Neuron (in vitro differentiated cells): Measurements from ENCODE around the gene AKR1A1.
"Not testable (repeated sequence)": the region's sequence is repeated elsewhere in the genome, so short reads cannot be mapped to it uniquely, and the experiment has no call there.

ENCODE experiments used
- H2AFZ ChIP-seq: one replicate; pipeline ENCODE4 v1.6.1; 2013; ENCODE audit warnings: low read depth, mild to moderate bottlenecking, inconsistent platforms, low read length, moderate library complexity
- H3K27me3 ChIP-seq: one replicate; pipeline ENCODE4 v1.6.1; 2013; ENCODE audit warnings: low read length; ENCODE audit not compliant: insufficient read depth
- H3K36me3 ChIP-seq: one replicate; pipeline ENCODE4 v1.6.1; 2013; ENCODE audit warnings: low read length; ENCODE audit not compliant: insufficient read depth
- H3K4me1 ChIP-seq: one replicate; pipeline ENCODE4 v1.6.1; 2013; ENCODE audit warnings: low read length; ENCODE audit not compliant: insufficient read depth
- H3K4me3 ChIP-seq: 2 replicates; pipeline ENCODE4 v1.5.1; 2013; ENCODE audit warnings: mild to moderate bottlenecking, low read length, moderate library complexity
- H3K9me3 ChIP-seq: one replicate; pipeline ENCODE4 v1.6.1; 2013; ENCODE audit warnings: low read length

AKR1A1 gene

GRCh38 chr1:45516465-45516864 lies 34.2 kb upstream of the AKR1A1 start:
- H3K9me3 ChIP-seq: no peaks in the 10 kb centered on the region
- no peak overlapping the region for H2AFZ ChIP-seq
- H3K36me3 ChIP-seq: peaks cover 37% of the 10 kb centered on the region
- H3K4me3 ChIP-seq: no peak overlapping the region
- no peaks in the 10 kb centered on the region for H3K27me3 ChIP-seq
- H3K4me1 ChIP-seq: peaks cover 16% of the 10 kb centered on the region

- not testable (repeated sequence) for H2AFZ ChIP-seq, H3K9me3 ChIP-seq, H3K27me3 ChIP-seq, H3K4me3 ChIP-seq
- H3K4me1 ChIP-seq: peaks cover 16% of the 10 kb centered on the region
- H3K36me3 ChIP-seq: peaks cover 31% of the 10 kb centered on the region
These were observed 32.3 kb upstream of the AKR1A1 start for GRCh38 chr1:45518366-45518765.

GRCh38 chr1:45518910-45519309 lies 31.7 kb upstream of the AKR1A1 start:
- Histone ChIP-seq H3K4me3 (peak overlapping the region; percentile 3), H3K9me3 (no peaks in the 10 kb centered on the region), H3K27me3 (no peaks in the 10 kb centered on the region), H2AFZ (no peak overlapping the region), H3K36me3 (peaks cover 29% of the 10 kb centered on the region), H3K4me1 (peaks cover 16% of the 10 kb centered on the region)

GRCh38 chr1:45519774-45520173 lies 30.9 kb upstream of the AKR1A1 start:
- H3K9me3 ChIP-seq, H2AFZ ChIP-seq, H3K27me3 ChIP-seq, H3K4me3 ChIP-seq: not testable (repeated sequence)
- Histone ChIP-seq H3K36me3 (peaks cover 22% of the 10 kb centered on the region), H3K4me1 (peaks cover 16% of the 10 kb centered on the region)

GRCh38 chr1:45521413-45522323 lies 29.0 kb upstream of the AKR1A1 start, which contains the start of gene PRDX1:
Gene PRDX1, minus strand, starts transcription at chr1:45521884. Its CDS starts 2,841 bp downstream, at chr1:45519043.
- H3K9me3 ChIP-seq: no peaks in the 10 kb centered on the region
- peak within 1 kb of the TSS; percentile 56 for H3K4me3 ChIP-seq
- no peaks in the 10 kb centered on the region for H3K27me3 ChIP-seq
- peaks cover 16% of the 10 kb centered on the region for H3K4me1 ChIP-seq
- H2AFZ ChIP-seq: peak within 1 kb of the TSS; percentile 41
- peaks cover 8% of the 10 kb centered on the region for H3K36me3 ChIP-seq

GRCh38 chr1:45522324-45523104 lies 28.1 kb upstream of the AKR1A1 start:
- Histone ChIP-seq H3K36me3 (peaks cover 2% of the 10 kb centered on the region), H3K4me3 (peak overlapping the region; percentile 56), H3K27me3 (no peaks in the 10 kb centered on the region), H3K9me3 (no peaks in the 10 kb centered on the region), H2AFZ (peak overlapping the region; percentile 41), H3K4me1 (peaks cover 16% of the 10 kb centered on the region)

- H3K4me3 ChIP-seq, H3K36me3 ChIP-seq, H2AFZ ChIP-seq, H3K9me3 ChIP-seq, H3K27me3 ChIP-seq: not testable (repeated sequence)
- peaks cover 16% of the 10 kb centered on the region for H3K4me1 ChIP-seq
These were observed 27.1 kb upstream of the AKR1A1 start for GRCh38 chr1:45523516-45523915.

- H3K36me3 ChIP-seq, H3K27me3 ChIP-seq, H3K4me3 ChIP-seq, H3K9me3 ChIP-seq, H2AFZ ChIP-seq: not testable (repeated sequence)
- peaks cover 11% of the 10 kb centered on the region for H3K4me1 ChIP-seq
These were observed 26.7 kb upstream of the AKR1A1 start for GRCh38 chr1:45523975-45524374.

- H3K27me3 ChIP-seq: no peaks in the 10 kb centered on the region
- H3K4me1 ChIP-seq: peaks cover under 1% of the 10 kb centered on the region
- no peak overlapping the region for H3K4me3 ChIP-seq
- no peaks in the 10 kb centered on the region for H3K36me3 ChIP-seq
- H3K9me3 ChIP-seq: no peaks in the 10 kb centered on the region
- no peak overlapping the region for H2AFZ ChIP-seq
These were observed 24.4 kb upstream of the AKR1A1 start for GRCh38 chr1:45526135-45526644.

- H2AFZ ChIP-seq: no peak overlapping the region
- H3K36me3 ChIP-seq: no peaks in the 10 kb centered on the region
These were observed 19.9 kb upstream of the AKR1A1 start for GRCh38 chr1:45530632-45531135.

GRCh38 chr1:45531873-45532272 lies 18.8 kb upstream of the AKR1A1 start:
- Histone ChIP-seq H2AFZ (no peak overlapping the region), H3K9me3 (no peaks in the 10 kb centered on the region), H3K27me3 (peaks cover 4% of the 10 kb centered on the region), H3K36me3 (no peaks in the 10 kb centered on the region), H3K4me3 (no peak overlapping the region), H3K4me1 (no peaks in the 10 kb centered on the region)

More at GRCh38 chr1:45530632-45531135, 19.9 kb upstream of the AKR1A1 start:
- Histone ChIP-seq H3K4me3 (no peak overlapping the region), H3K9me3 (no peaks in the 10 kb centered on the region), H3K4me1 (no peaks in the 10 kb centered on the region), H3K27me3 (peaks cover 2% of the 10 kb centered on the region)

- Histone ChIP-seq H3K27me3 (peaks cover 8% of the 10 kb centered on the region), H3K36me3 (no peaks in the 10 kb centered on the region), H3K4me3 (no peak overlapping the region), H3K4me1 (no peaks in the 10 kb centered on the region), H2AFZ (no peak overlapping the region), H3K9me3 (no peaks in the 10 kb centered on the region)
These were observed 14.4 kb upstream of the AKR1A1 start for GRCh38 chr1:45535988-45536766.
